ENCODE results near the gene CLEC9A. TPM values are rescaled to one million over a fixed set of nuclear protein-coding genes. Genes with fewer than 3 reads are reported as not detected.

Gene CLEC9A
- total and polyA plus RNA-seq, 2 donors (not counting 3 experiments of a cell fraction or from before 2014, with no cell fraction given): not detected

- dilution Hi-C loops (cut with MboI; ENCODE audit: extremely low pct_ligation_motif_present, low sequenced_read_pairs) (no loop called here), intact Hi-C loops (cut with micrococcal nuclease) (no loop called here)
- Histone ChIP-seq H3K9ac (replicated peaks; ENCODE audit: extremely low read depth, insufficient read depth, low read length) (no peak overlapping the region), H3K4me2 (ENCODE audit: insufficient read depth, low read length) (no peak overlapping the region), H3K36me3 (ENCODE audit: control insufficient read depth in 2 of 2, extremely low read depth in 1 of 2, insufficient read depth in 2 of 2, low read length in 2 of 2) (no peaks in the 10 kb centered on the region), H3K9me3 (replicated peaks; ENCODE audit: control insufficient read depth, insufficient read depth, low read length) (no peaks in the 10 kb centered on the region), H3K79me2 (ENCODE audit: control insufficient read depth, insufficient read depth, low read length) (peaks cover 1% of the 10 kb centered on the region), H4K20me1 (replicated peaks; ENCODE audit: control insufficient read depth, extremely low read depth, insufficient read depth, low read length) (no peaks in the 10 kb centered on the region), H3K4me3 (replicated peaks in 1 of 3; ENCODE audit: insufficient read depth in 1 of 3, low read depth in 1 of 3, low read length in 3 of 3) (no peak overlapping the region), H3K27ac (ENCODE audit: insufficient read depth, low read depth, low read length) (no peak overlapping the region), H3K9me1 (replicated peaks; ENCODE audit: control insufficient read depth, extremely low read depth, insufficient read depth, low read length) (no peaks in the 10 kb centered on the region), H2AFZ (ENCODE audit: low read depth, low read length) (no peak overlapping the region), H3K4me1 (ENCODE audit: control insufficient read depth, extremely low read depth, insufficient read depth, low read length) (no peaks in the 10 kb centered on the region), H3K27me3 (ENCODE audit: control insufficient read depth in 2 of 2, insufficient read depth in 2 of 2, low read length in 2 of 2) (no peaks in the 10 kb centered on the region)
- TF ChIP-seq POLR2A (IDR thresholded peaks at IDR 0.05; ENCODE audit: low read depth, low read length) (no peak), MYC (IDR thresholded peaks at IDR 0.05; ENCODE audit: low read depth, low read length) (no peak), CTCF (IDR thresholded peaks at IDR 0.05; ENCODE audit: extremely low read depth in 1 of 2, insufficient read depth in 1 of 2, low read depth in 1 of 2, low read length in 2 of 2) (no peak)
- ChIA-PET POLR2A (no interaction called here), CTCF (interaction anchor here (2.2 kb wide), 1 partner anchor 11 kb away, joined by 7 read pairs; no protein-coding TSS in a partner anchor)
- no TSS peak for BruUV-seq (replicated peaks)
- DNase-seq (ENCODE audit: low read depth, low spot score) (no peak), FAIRE-seq (no peak)
These were observed 71.8 kb downstream of the CLEC9A start for GRCh38 chr12:10102322-10102721.

- H3K4me2 ChIP-seq (ENCODE audit: insufficient read depth, low read length): no peak overlapping the region
- no peaks in the 10 kb centered on the region for H3K79me2 ChIP-seq (ENCODE audit: control insufficient read depth, insufficient read depth, low read length)
- DNase-seq (ENCODE audit: low read depth, low spot score) (no peak), FAIRE-seq (peak; percentile 4)
- H3K27me3 ChIP-seq (ENCODE audit: control insufficient read depth in 2 of 2, insufficient read depth in 2 of 2, low read length in 2 of 2): no peaks in the 10 kb centered on the region
- TF ChIP-seq GATA2 (IDR thresholded peaks at IDR 0.05; ENCODE audit: insufficient read depth, insufficient read length, low read depth, low read length): no peak
- TF ChIP-seq POLR2A (IDR thresholded peaks at IDR 0.05; ENCODE audit: low read depth, low read length): no peak
- no peak for TF ChIP-seq EZH2 (IDR thresholded peaks at IDR 0.05; ENCODE audit: borderline replicate concordance, low read depth, low read length, severe bottlenecking)
- TF ChIP-seq MAX (IDR thresholded peaks at IDR 0.05; ENCODE audit: insufficient read depth, insufficient read length): no peak
- no peak for TF ChIP-seq MYC (IDR thresholded peaks at IDR 0.05; ENCODE audit: low read depth, low read length)
- TF ChIP-seq CTCF (IDR thresholded peaks at IDR 0.05; ENCODE audit: extremely low read depth in 1 of 2, insufficient read depth in 1 of 2, low read depth in 1 of 2, low read length in 2 of 2): no peak
- no peak for TF ChIP-seq JUN (IDR thresholded peaks at IDR 0.05; ENCODE audit: borderline replicate concordance, insufficient read depth, insufficient read length, low read depth)
- TF ChIP-seq FOS (IDR thresholded peaks at IDR 0.05; ENCODE audit: borderline replicate concordance, insufficient read depth, low read length): no peak
- TF ChIP-seq POLR2AphosphoS5 (IDR thresholded peaks at IDR 0.05; ENCODE audit: insufficient read depth, low read depth, low read length): no peak
- no peak overlapping the region for H3K27ac ChIP-seq (ENCODE audit: insufficient read depth, low read depth, low read length)
- H3K9me1 ChIP-seq (replicated peaks; ENCODE audit: control insufficient read depth, extremely low read depth, insufficient read depth, low read length): no peaks in the 10 kb centered on the region
- no peak overlapping the region for H3K9ac ChIP-seq (replicated peaks; ENCODE audit: extremely low read depth, insufficient read depth, low read length)
- ChIA-PET CTCF (interaction anchor here (1.0 kb wide), 1 partner anchor 12 kb away, joined by 3 read pairs; the partner anchor contains the start of gene CLEC1A), POLR2A (no interaction called here)
- H3K4me3 ChIP-seq (replicated peaks in 1 of 3; ENCODE audit: insufficient read depth in 1 of 3, low read depth in 1 of 3, low read length in 3 of 3): no peak overlapping the region
- intact Hi-C loops (cut with micrococcal nuclease): no loop called here
- dilution Hi-C loops (cut with MboI; ENCODE audit: extremely low pct_ligation_motif_present, low sequenced_read_pairs): no loop called here
- H3K4me1 ChIP-seq (ENCODE audit: control insufficient read depth, extremely low read depth, insufficient read depth, low read length): no peaks in the 10 kb centered on the region
- H4K20me1 ChIP-seq (replicated peaks; ENCODE audit: control insufficient read depth, extremely low read depth, insufficient read depth, low read length): no peaks in the 10 kb centered on the region
- no peak overlapping the region for H2AFZ ChIP-seq (ENCODE audit: low read depth, low read length)
- no peaks in the 10 kb centered on the region for H3K36me3 ChIP-seq (ENCODE audit: control insufficient read depth in 2 of 2, extremely low read depth in 1 of 2, insufficient read depth in 2 of 2, low read length in 2 of 2)
- no TSS peak for BruUV-seq (replicated peaks)
- H3K9me3 ChIP-seq (replicated peaks; ENCODE audit: control insufficient read depth, insufficient read depth, low read length): no peaks in the 10 kb centered on the region
These were observed 79.9 kb downstream of the CLEC9A start for GRCh38 chr12:10110256-10110844.

All from endothelial cell of umbilical vein (primary cell).